ENCODE measurements around the gene DDX60. TPM values are rescaled to one million over a fixed set of nuclear protein-coding genes. Genes with fewer than 3 reads are reported as not detected.

Gene DDX60
- total and polyA plus RNA-seq, 2 donors (not counting 3 experiments of a cell fraction or from before 2014, with no cell fraction given), result 3.8 to 9.3 TPM

DNA sequence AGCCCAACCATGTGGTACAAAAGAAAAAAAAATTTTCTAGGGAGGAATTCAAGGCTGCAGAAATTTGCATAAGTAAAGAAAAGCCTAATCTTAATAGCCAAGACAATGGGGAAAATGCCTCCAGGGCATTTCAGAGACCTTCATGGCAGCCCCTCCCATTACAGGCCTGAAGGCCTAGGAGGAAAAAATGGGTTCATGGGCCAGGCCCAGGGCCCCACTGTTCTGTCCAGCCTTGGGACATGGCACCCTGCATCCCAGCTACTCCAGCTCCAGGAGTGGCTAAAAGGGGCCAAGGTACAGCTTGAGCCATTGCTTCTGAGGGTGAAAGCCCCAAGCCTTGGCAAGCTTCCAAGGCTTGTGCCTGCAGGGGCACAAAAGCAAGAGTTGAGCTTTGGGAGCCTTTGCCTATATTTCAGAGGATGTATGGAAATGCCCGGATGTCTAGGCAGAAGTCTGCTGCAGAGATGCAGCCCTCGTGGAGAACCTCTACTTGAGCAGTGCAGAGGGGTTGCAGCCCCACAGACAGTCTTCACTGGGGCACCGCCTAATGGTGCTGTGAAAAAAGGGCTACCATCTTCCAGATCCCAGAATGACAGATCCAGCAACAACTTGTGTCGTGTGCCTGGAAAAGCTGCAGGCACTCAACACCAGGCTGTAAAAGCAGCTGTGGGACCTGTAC is 115.2 kb downstream of the DDX60 start:
- peaks cover 2% of the 10 kb centered on the region for H3K9me3 ChIP-seq (replicated peaks; ENCODE audit: control insufficient read depth, insufficient read depth, low read length)
- no peaks in the 10 kb centered on the region for H4K20me1 ChIP-seq (replicated peaks; ENCODE audit: control insufficient read depth, extremely low read depth, insufficient read depth, low read length)
- FAIRE-seq (no peak), DNase-seq (ENCODE audit: low read depth, low spot score) (no peak)
- no peaks in the 10 kb centered on the region for H3K27me3 ChIP-seq (ENCODE audit: control insufficient read depth in 2 of 2, insufficient read depth in 2 of 2, low read length in 2 of 2)
- no peaks in the 10 kb centered on the region for H3K9me1 ChIP-seq (replicated peaks; ENCODE audit: control insufficient read depth, extremely low read depth, insufficient read depth, low read length)
- POLR2A ChIA-PET, result no interaction called here
- no peak overlapping the region for H3K9ac ChIP-seq (replicated peaks; ENCODE audit: extremely low read depth, insufficient read depth, low read length)
- H3K4me1 ChIP-seq (ENCODE audit: control insufficient read depth, extremely low read depth, insufficient read depth, low read length), result peaks cover 3% of the 10 kb centered on the region
- no peaks in the 10 kb centered on the region for H3K79me2 ChIP-seq (ENCODE audit: control insufficient read depth, insufficient read depth, low read length)
- TF ChIP-seq MYC (IDR thresholded peaks at IDR 0.05; ENCODE audit: low read depth, low read length) (no peak), FOS (IDR thresholded peaks at IDR 0.05; ENCODE audit: borderline replicate concordance, insufficient read depth, low read length) (no peak), JUN (IDR thresholded peaks at IDR 0.05; ENCODE audit: borderline replicate concordance, insufficient read depth, insufficient read length, low read depth) (no peak), EZH2 (IDR thresholded peaks at IDR 0.05; ENCODE audit: borderline replicate concordance, low read depth, low read length, severe bottlenecking) (no peak), GATA2 (IDR thresholded peaks at IDR 0.05; ENCODE audit: insufficient read depth, insufficient read length, low read depth, low read length) (no peak), POLR2A (IDR thresholded peaks at IDR 0.05; ENCODE audit: low read depth, low read length) (no peak), POLR2AphosphoS5 (IDR thresholded peaks at IDR 0.05; ENCODE audit: insufficient read depth, low read depth, low read length) (no peak)
- TF ChIP-seq, protein P1, sequence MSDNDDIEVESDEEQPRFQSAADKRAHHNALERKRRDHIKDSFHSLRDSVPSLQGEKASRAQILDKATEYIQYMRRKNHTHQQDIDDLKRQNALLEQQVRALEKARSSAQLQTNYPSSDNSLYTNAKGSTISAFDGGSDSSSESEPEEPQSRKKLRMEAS (IDR thresholded peaks at IDR 0.05; ENCODE audit: insufficient read depth, insufficient read length), result no peak
- TF ChIP-seq, protein P2, sequence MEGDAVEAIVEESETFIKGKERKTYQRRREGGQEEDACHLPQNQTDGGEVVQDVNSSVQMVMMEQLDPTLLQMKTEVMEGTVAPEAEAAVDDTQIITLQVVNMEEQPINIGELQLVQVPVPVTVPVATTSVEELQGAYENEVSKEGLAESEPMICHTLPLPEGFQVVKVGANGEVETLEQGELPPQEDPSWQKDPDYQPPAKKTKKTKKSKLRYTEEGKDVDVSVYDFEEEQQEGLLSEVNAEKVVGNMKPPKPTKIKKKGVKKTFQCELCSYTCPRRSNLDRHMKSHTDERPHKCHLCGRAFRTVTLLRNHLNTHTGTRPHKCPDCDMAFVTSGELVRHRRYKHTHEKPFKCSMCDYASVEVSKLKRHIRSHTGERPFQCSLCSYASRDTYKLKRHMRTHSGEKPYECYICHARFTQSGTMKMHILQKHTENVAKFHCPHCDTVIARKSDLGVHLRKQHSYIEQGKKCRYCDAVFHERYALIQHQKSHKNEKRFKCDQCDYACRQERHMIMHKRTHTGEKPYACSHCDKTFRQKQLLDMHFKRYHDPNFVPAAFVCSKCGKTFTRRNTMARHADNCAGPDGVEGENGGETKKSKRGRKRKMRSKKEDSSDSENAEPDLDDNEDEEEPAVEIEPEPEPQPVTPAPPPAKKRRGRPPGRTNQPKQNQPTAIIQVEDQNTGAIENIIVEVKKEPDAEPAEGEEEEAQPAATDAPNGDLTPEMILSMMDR (IDR thresholded peaks at IDR 0.05; ENCODE audit: extremely low read depth in 1 of 2, insufficient read depth in 1 of 2, low read depth in 1 of 2, low read length in 2 of 2), result no peak
- CTCF ChIA-PET, result no interaction called here
- no peak overlapping the region for H3K4me3 ChIP-seq (replicated peaks in 1 of 3; ENCODE audit: insufficient read depth in 1 of 3, low read depth in 1 of 3, low read length in 3 of 3)
- H3K4me2 ChIP-seq (ENCODE audit: insufficient read depth, low read length), result no peak overlapping the region
- H3K27ac ChIP-seq (ENCODE audit: insufficient read depth, low read depth, low read length), result no peak overlapping the region
- dilution Hi-C loops (cut with MboI; ENCODE audit: extremely low pct_ligation_motif_present, low sequenced_read_pairs) (no loop called here), intact Hi-C loops (cut with micrococcal nuclease) (no loop called here)
- no peaks in the 10 kb centered on the region for H3K36me3 ChIP-seq (ENCODE audit: control insufficient read depth in 2 of 2, extremely low read depth in 1 of 2, insufficient read depth in 2 of 2, low read length in 2 of 2)
- BruUV-seq (replicated peaks), result no TSS peak
- H2AFZ ChIP-seq (ENCODE audit: low read depth, low read length), result no peak overlapping the region

Data from endothelial cell of umbilical vein (primary cell).